GM21423 (cell line): ENCODE measurements around the gene STARD4.
A peak's percentile ranks its signal among the peaks of the same experiment; 100 is the strongest.

Experiments
- ATAC-seq: cut with Tn5 transposase; IDR thresholded peaks from one replicate; pipeline ENCODE4 v1.9.1; 2021; ENCODE audit warnings: mild to moderate bottlenecking, moderate library complexity; ENCODE audit not compliant: unreplicated experiment

The STARD4 gene

GRCh38 chr5:111478266-111478665 is 34.1 kb downstream of the STARD4 start:
- no peak for ATAC-seq

GRCh38 chr5:111472579-111472978 is 39.8 kb downstream of the STARD4 start:
- peak; percentile 77 for ATAC-seq

GRCh38 chr5:111472096-111472495 is 40.2 kb downstream of the STARD4 start:
- ATAC-seq = peak; percentile 10

- ATAC-seq = no peak
Observed at GRCh38 chr5:111469903-111470302, 42.4 kb downstream of the STARD4 start.

GRCh38 chr5:111469293-111469896 is 42.9 kb downstream of the STARD4 start:
- ATAC-seq = no peak

- no peak for ATAC-seq
Observed at GRCh38 chr5:111463311-111463710, 49.0 kb downstream of the STARD4 start.

- no peak for ATAC-seq
Observed at GRCh38 chr5:111461934-111462333, 50.4 kb downstream of the STARD4 start.

- ATAC-seq = no peak
Observed at GRCh38 chr5:111461255-111461671, 51.1 kb downstream of the STARD4 start.

- ATAC-seq = no peak
Observed at GRCh38 chr5:111454776-111455175, 57.6 kb downstream of the STARD4 start.

- no peak for ATAC-seq
Observed at GRCh38 chr5:111454198-111454622, 58.1 kb downstream of the STARD4 start.

GRCh38 chr5:111453747-111454146 is 58.6 kb downstream of the STARD4 start:
- no peak for ATAC-seq

GRCh38 chr5:111453295-111453694 is 59.0 kb downstream of the STARD4 start:
- ATAC-seq = no peak

- no peak for ATAC-seq
Observed at GRCh38 chr5:111447822-111448221, 64.5 kb downstream of the STARD4 start.

GRCh38 chr5:111447099-111447498 is 65.2 kb downstream of the STARD4 start:
- ATAC-seq = no peak
